ENCODE data around the gene TMEM219.

The TMEM219 gene

GRCh38 chr16:29922326-29922725 is 39.6 kb upstream of the TMEM219 start (continued):
- TF ChIP-seq AEBP2 (tag by site-specific recombination; IDR thresholded peaks at IDR 0.05; ENCODE audit: borderline replicate concordance), result no peak
- no peak for TF ChIP-seq PRDM6 (tag by site-specific recombination; IDR thresholded peaks at IDR 0.05)
- TF ChIP-seq ZNF76 (tag by site-specific recombination; IDR thresholded peaks at IDR 0.05; ENCODE audit: borderline replicate concordance, low read depth), result no peak

- H3K27ac ChIP-seq (ENCODE audit: extremely low read depth, low read depth, low read length), result no peak overlapping the region
- no peak for TF ChIP-seq ZNF18 (tag by site-specific recombination; IDR thresholded peaks at IDR 0.05)
- TF ChIP-seq ZNF148 (tag by site-specific recombination; IDR thresholded peaks at IDR 0.05; ENCODE audit: borderline replicate concordance), result no peak
- no peak for TF ChIP-seq ZNF585B (tag by site-specific recombination; IDR thresholded peaks at IDR 0.05)
- no peak for TF ChIP-seq GLIS2 (tag by site-specific recombination; IDR thresholded peaks at IDR 0.05)
- TF ChIP-seq ZNF510 (tag by site-specific recombination; IDR thresholded peaks at IDR 0.05; ENCODE audit: insufficient replicate concordance), result no peak
- peaks cover 4% of the 10 kb centered on the region; the same call in 1 of the 2 replicates for H3K4me1 ChIP-seq (ENCODE audit: control insufficient read depth, insufficient read depth, low read length)
- H3K9me3 ChIP-seq (ENCODE audit: control insufficient read depth, insufficient read depth, low read depth, low read length), result no peaks in the 10 kb centered on the region
- ChIA-PET CTCF (interaction anchor here (0.6 to 0.8 kb wide), 3 partner anchors 13 to 1685 kb away, joined by 3 to 5 read pairs (median 3); no protein-coding TSS in a partner anchor), POLR2A (interaction anchor here (1.2 kb wide), 1 partner anchor 54 kb away, joined by 3 read pairs; no protein-coding TSS in a partner anchor)
- H3K36me3 ChIP-seq (ENCODE audit: control insufficient read depth in 2 of 2, insufficient read depth in 1 of 2, low read length in 2 of 2), result peaks cover 10 to 40% of the 10 kb centered on the region in 2 experiments
- H3K4me3 ChIP-seq (ENCODE audit: low read depth, low read length), result no peak overlapping the region
Observed at GRCh38 chr16:29922986-29923501, 38.8 kb upstream of the TMEM219 start.

GRCh38 chr16:29925105-29925756 is 36.6 kb upstream of the TMEM219 start:
- CTCF ChIA-PET, result interaction anchor here (0.6 to 1.8 kb wide), 5 partner anchors 9 to 106 kb away, joined by 3 to 8 read pairs (median 5); no protein-coding TSS in a partner anchor
- Histone ChIP-seq H3K27ac (ENCODE audit: extremely low read depth, low read depth, low read length) (peak overlapping the region; percentile 14; the same call in 1 of the 2 replicates), H3K4me1 (ENCODE audit: control insufficient read depth, insufficient read depth, low read length) (peaks cover 4% of the 10 kb centered on the region; the same call in 1 of the 2 replicates), H3K9me3 (ENCODE audit: control insufficient read depth, insufficient read depth, low read depth, low read length) (no peaks in the 10 kb centered on the region), H3K36me3 (ENCODE audit: control insufficient read depth in 2 of 2, insufficient read depth in 1 of 2, low read length in 2 of 2) (peaks cover 5 to 26% of the 10 kb centered on the region in 2 experiments), H3K4me3 (ENCODE audit: low read depth, low read length) (peak overlapping the region; percentile 97)
- POLR2A ChIA-PET, result interaction anchor here (0.7 to 5.3 kb wide), 17 partner anchors 9 to 152 kb away, joined by 3 to 58 read pairs (median 8); partner anchors contain the start of genes HIRIP3, MAZ, SEZ6L2 and TAOK2
- TF ChIP-seq ZNF843 (tag by site-specific recombination; IDR thresholded peaks at IDR 0.05), result no peak
- TF ChIP-seq ZSCAN5A (tag by site-specific recombination; IDR thresholded peaks at IDR 0.05), result no peak
- peak; percentile 5; the same call in 1 of the 2 replicates for TF ChIP-seq ZNF792 (tag by site-specific recombination; IDR thresholded peaks at IDR 0.05)
- no peak for TF ChIP-seq PBX3 (CRISPR knock-in tag; IDR thresholded peaks at IDR 0.05)
- peak; percentile 54 for TF ChIP-seq ZNF398 (tag by site-specific recombination; IDR thresholded peaks at IDR 0.05)
- peak; percentile 94 for TF ChIP-seq SCRT2 (tag by site-specific recombination; IDR thresholded peaks at IDR 0.05)
- peak; percentile 9; the same call in 1 of the 2 replicates for TF ChIP-seq ZNF335 (tag by site-specific recombination; conservative IDR thresholded peaks at IDR 0.05)

Measured in HEK293 (cell line).